K562 (cell line): Measurements from ENCODE around the gene DPEP1. TPM values are rescaled to one million over a fixed set of nuclear protein-coding genes. Genes with fewer than 3 reads are reported as not detected.

Experiments
- ATAC-seq: fragments of 200-7000 bp; cut with Tn5 transposase; 3 replicates; pipeline ENCODE4 v1.9.1; 2020; ENCODE audit warnings: moderate library complexity
- BruUV-seq: library from RNA; stranded (reverse); fragments of 400-500 nt; replicated peaks from 2 replicates; lab custom pipeline; 2021; lab: Mats Ljungman, UMichigan
- CTCF ChIA-PET: fragments of 300-600 bp; formaldehyde crosslinking; extraction: SDS; loops from one replicate; lab custom pipeline; 2021; ENCODE audit warnings: low intra/inter-chr PET ratio; lab: Yijun Ruan, JAX
- POLR2A ChIA-PET: fragments of 300-600, 350-650 bp; sonication (Branson Sonifier 250); formaldehyde crosslinking; extraction: SDS; loops from one replicate; lab custom pipeline; 2021; ENCODE audit warnings: antibody characterized with exemption, inconsistent platforms; lab: Yijun Ruan, JAX
- DNase-seq, 4 experiments: peaks; one replicate each; pipeline versions ENCODE4 v3.0.0 to v3.0.0-alpha.2; 2011 to 2018; ENCODE audit warnings: low spot score in 3 of 4, mixed read lengths in 3 of 4; ENCODE audit errors: extremely low read depth in 1 of 4
- FAIRE-seq: peaks from 2 replicates; lab custom pipeline; 2011; peaks lifted over from hg19 to GRCh38; lab: Jason Lieb, UNC
- H2AFZ ChIP-seq: 2 replicates; pipeline ENCODE4 v1.6.0; 2011; ENCODE audit warnings: low read depth, low read length, control low read depth, inconsistent platforms
- H3K27ac ChIP-seq: fragments of 200-600 bp; 3 replicates; pipeline ENCODE4 v1.8.0; 2011; ENCODE audit warnings: low read depth, mild to moderate bottlenecking, control low read depth, inconsistent platforms, low read length, moderate library complexity, mixed read lengths; ENCODE audit errors: extremely low read depth
- H3K27me3 ChIP-seq, 2 experiments: fragments of 300-600 bp in 1 of 2; 2 replicates in 1 of 2; 3 replicates in 1 of 2; pipeline versions ENCODE4 v1.6.0 to v1.8.0; 2011; ENCODE audit warnings: inconsistent platforms in 2 of 2, low read length in 2 of 2, mild to moderate bottlenecking in 1 of 2, mixed read lengths in 1 of 2, moderate library complexity in 1 of 2; ENCODE audit not compliant: control insufficient read depth in 2 of 2, insufficient read depth in 2 of 2
- H3K36me3 ChIP-seq: fragments of 300-600 bp; 3 replicates; pipeline ENCODE4 v1.8.0; 2011; ENCODE audit warnings: mild to moderate bottlenecking, low read length, inconsistent platforms; ENCODE audit not compliant: control insufficient read depth, insufficient read depth
- H3K4me1 ChIP-seq, 2 experiments: fragments of 200-600 bp in 1 of 2; replicated peaks in 1 of 2; 2 replicates in 1 of 2; 3 replicates in 1 of 2; pipeline versions ENCODE4 v1.5.1 to v1.8.0; 2011; ENCODE audit warnings: inconsistent platforms in 2 of 2, low read length in 2 of 2, mild to moderate bottlenecking in 1 of 2, mixed read lengths in 1 of 2, moderate library complexity in 1 of 2; ENCODE audit not compliant: control insufficient read depth in 2 of 2, insufficient read depth in 2 of 2
- H3K4me2 ChIP-seq: 2 replicates; pipeline ENCODE4 v1.6.1; 2011; ENCODE audit warnings: low read length, control low read depth, inconsistent platforms, mixed read lengths; ENCODE audit not compliant: insufficient read depth
- H3K4me3 ChIP-seq: fragments of 200-600 bp; sonication (generic), shearing (Covaris generic); 2 replicates; pipeline ENCODE4 v1.5.1; 2016; ENCODE audit warnings: control low read depth, inconsistent platforms
- H3K79me2 ChIP-seq: fragments of 200-600 bp; 3 replicates; pipeline ENCODE4 v1.8.0; 2011; ENCODE audit warnings: low read length, inconsistent platforms; ENCODE audit not compliant: control insufficient read depth, insufficient read depth
- H3K9ac ChIP-seq, 2 experiments: 2 replicates each; pipeline versions ENCODE4 v1.6.0 to v1.6.1; 2011; ENCODE audit warnings: low read depth in 2 of 2, low read length in 2 of 2, control low read depth in 1 of 2, inconsistent platforms in 1 of 2, mild to moderate bottlenecking in 1 of 2, mixed read lengths in 1 of 2; ENCODE audit not compliant: insufficient read depth in 1 of 2
- H3K9me1 ChIP-seq: one replicate; pipeline ENCODE4 v1.6.0; 2011; ENCODE audit warnings: inconsistent platforms, mild to moderate bottlenecking, low read length, moderate library complexity; ENCODE audit not compliant: control insufficient read depth, insufficient read depth
- H3K9me3 ChIP-seq: replicated peaks from 2 replicates; pipeline ENCODE4 v1.5.1; 2011; ENCODE audit warnings: low read depth, low read length, inconsistent platforms; ENCODE audit not compliant: control insufficient read depth, insufficient read depth
- H4K20me1 ChIP-seq: replicated peaks from 2 replicates; pipeline ENCODE4 v1.6.1; 2011; ENCODE audit warnings: low read length, inconsistent platforms, mixed read lengths; ENCODE audit not compliant: control insufficient read depth, insufficient read depth
- CHD1 ChIP-seq: fragments of 200-600 bp; sonication (generic); IDR thresholded peaks from one replicate; pipeline ENCODE4 v1.6.1; 2012; ENCODE audit warnings: mild to moderate bottlenecking, moderate library complexity, low read length, inconsistent platforms
- E2F4 ChIP-seq: sonication (generic); formaldehyde crosslinking; IDR thresholded peaks from 2 replicates; pipeline ENCODE4 v1.8.0; 2022; ENCODE audit warnings: mild to moderate bottlenecking, low read depth, missing genetic modification reagents
- ETV1 ChIP-seq: fragments of 450-650 bp; conservative IDR thresholded peaks from 2 replicates; pipeline ENCODE4 v1.6.1; 2016; ENCODE audit warnings: missing genetic modification characterization, control low read depth, low read depth, missing compliant biosample characterization
- GABPB2 ChIP-seq: fragments of 250-450 bp; sonication (Bioruptor Pico); conservative IDR thresholded peaks from 2 replicates; pipeline ENCODE4 v1.5.1; 2021; ENCODE audit warnings: mild to moderate bottlenecking
- L3MBTL2 ChIP-seq: fragments of 450-650 bp; IDR thresholded peaks from 2 replicates; pipeline ENCODE4 v1.6.1; 2016; ENCODE audit warnings: mild to moderate bottlenecking, moderate library complexity
- MTA2 ChIP-seq: fragments of 450-650 bp; IDR thresholded peaks from 2 replicates; pipeline ENCODE4 v1.6.1; 2016; ENCODE audit warnings: low read depth
- NR2C1 ChIP-seq, 2 experiments: fragments of 450-650 bp; IDR thresholded peaks; 2 replicates each; pipeline ENCODE4 v1.6.1; 2017; ENCODE audit warnings: mild to moderate bottlenecking in 2 of 2, antibody characterized with exemption in 1 of 2, inconsistent platforms in 1 of 2, missing compliant biosample characterization in 1 of 2, missing genetic modification characterization in 1 of 2
- PHF21A ChIP-seq: fragments of 450-650 bp; IDR thresholded peaks from 2 replicates; pipeline ENCODE4 v1.6.1; 2017; ENCODE audit warnings: low read depth, borderline replicate concordance
- POLR2G ChIP-seq: fragments of 200-400 bp; formaldehyde crosslinking; IDR thresholded peaks from 2 replicates; pipeline ENCODE4 v1.6.1; 2017; ENCODE audit warnings: low read depth, mild to moderate bottlenecking, antibody characterized with exemption, low read length, moderate library complexity
- RFX1 ChIP-seq: fragments of 450-650 bp; IDR thresholded peaks from 2 replicates; pipeline ENCODE4 v1.6.1; 2016; ENCODE audit warnings: mild to moderate bottlenecking, moderate library complexity
- SRF ChIP-seq, 2 experiments: fragments of 250-450, 450-650 bp in 1 of 2; sonication (Bioruptor Pico) in 1 of 2; sonication (generic) in 1 of 2; formaldehyde crosslinking; IDR thresholded peaks; 2 replicates each; pipeline versions ENCODE4 v1.5.0 to v1.5.1; 2020 to 2022; ENCODE audit warnings: mild to moderate bottlenecking in 1 of 2, missing genetic modification reagents in 1 of 2
- TAF9B ChIP-seq: fragments of 450-650 bp; IDR thresholded peaks from 2 replicates; pipeline ENCODE4 v1.6.1; 2018; ENCODE audit warnings: mild to moderate bottlenecking; ENCODE audit not compliant: partially characterized antibody
- THAP7 ChIP-seq: fragments of 250-450 bp; sonication (Bioruptor Pico); IDR thresholded peaks from 2 replicates; pipeline ENCODE4 v1.5.0; 2021
- THRA ChIP-seq: fragments of 450-650 bp; IDR thresholded peaks from 2 replicates; pipeline ENCODE4 v1.6.1; 2017; ENCODE audit warnings: mild to moderate bottlenecking, moderate library complexity
- TSC22D4 ChIP-seq: fragments of 450-650 bp; IDR thresholded peaks from 2 replicates; pipeline ENCODE4 v1.6.1; 2016; ENCODE audit warnings: missing genetic modification characterization, missing biosample characterization, control low read depth
- ZNF655 ChIP-seq: fragments of 250-450 bp; sonication (Bioruptor Pico); IDR thresholded peaks from 2 replicates; pipeline ENCODE4 v1.5.0; 2021
- WGBS: fragments of 100-300 bp; shearing (Covaris generic); methylation state at CpG from one replicate; pipeline ENCODE4 v1.1.6; 2016; ENCODE audit warnings: low coverage, mixed read lengths; ENCODE audit not compliant: insufficient coverage; ENCODE audit errors: missing lambda C conversion rate; 5-methylcytosine and 5-hydroxymethylcytosine counted together
- in situ Hi-C: fragments of 300-500 bp; cut with MboI; formaldehyde crosslinking; loops from 4 replicates; pipeline ENCODE4 v1.15.0; 2018; ENCODE audit warnings: inconsistent platforms, mixed read lengths
- intact Hi-C: fragments of 100-400 bp; cut with micrococcal nuclease; formaldehyde crosslinking; loops from 2 replicates; pipeline ENCODE4 v1.14.2; 2022
- polyA plus RNA-seq, 8 experiments: library from polyadenylated mRNA; depleted of rRNA in 4 of 8; stranded (reverse) in 5 of 8; unstranded in 3 of 8; fragments of >200 nt; fragmentation: Nextera tagmentation in 2 of 8; fragmentation: Illumina TruSeq in 1 of 8; extraction: Ambion mirVana in 2 of 8; extraction: Trizol in 1 of 8; gene quantifications; 2 replicates each; pipeline versions ENCODE4 v1.2.1 to v1.2.3, GENCODE V29; 2011 to 2014; ENCODE audit warnings: inconsistent platforms in 1 of 8, missing spikeins in 1 of 8
- total RNA-seq, 7 experiments: library from RNA; depleted of rRNA in 6 of 7; stranded (reverse); fragments of >200 nt in 6 of 7; fragmentation: Illumina TruSeq in 2 of 7; extraction: Trizol in 2 of 7; gene quantifications; 2 replicates each; pipeline versions ENCODE4 v1.2.1 to v1.2.3, GENCODE V29; 2011 to 2021; ENCODE audit warnings: low replicate concordance in 1 of 7

DPEP1 gene
- total and polyA plus RNA-seq, 9 of the 15 experiments (the other 6 are each of a cell fraction or from before 2014, with no cell fraction given): 0.14 to 0.31 (median 0.20) TPM; not detected in 6

GRCh38 chr16:89575247-89576152, 37.9 kb upstream of the DPEP1 start, which contains the start of gene CPNE7:
CPNE7 (plus strand) TSS chr16:89575758; CDS start chr16:89575898, 140 bp downstream.
- in situ Hi-C loops (no loop called here), intact Hi-C loops (loop anchor here (2.0 to 10.0 kb wide), 2 partner anchors 69 to 91 kb away; no protein-coding TSS in a partner anchor)
- Histone ChIP-seq H4K20me1 (no peaks in the 10 kb centered on the region), H3K9me3 (peaks cover 7% of the 10 kb centered on the region), H3K4me2 (peak within 1 kb of the TSS; percentile 78), H3K79me2 (peaks cover 29% of the 10 kb centered on the region), H2AFZ (peak within 1 kb of the TSS; percentile 86), H3K27me3 (no peaks in the 10 kb centered on the region), H3K9ac (peak within 1 kb of the TSS; percentile 71 to 98), H3K4me3 (peak within 1 kb of the TSS; percentile 57), H3K27ac (peak within 1 kb of the TSS; percentile 78), H3K4me1 (peaks cover 5 to 57% of the 10 kb centered on the region in 2 experiments), H3K36me3 (peaks cover 32% of the 10 kb centered on the region), H3K9me1 (peaks cover 4% of the 10 kb centered on the region)
- DNase-seq (peak; percentile 58 to 83 (median 80)), ATAC-seq (peak; percentile 61), FAIRE-seq (no peak)
- ChIA-PET POLR2A (interaction anchor here (0.5 to 1.7 kb wide), 3 partner anchors 9 to 766 kb away, joined by 3 to 15 read pairs (median 3); no protein-coding TSS in a partner anchor), CTCF (interaction anchor here (1.4 to 1.6 kb wide), 2 partner anchors 66 to 92 kb away, joined by 4 to 8 read pairs; no protein-coding TSS in a partner anchor)
- WGBS: under 1% methylated on average over 64 of the region's 103 CpGs
- no TSS peak for BruUV-seq
- no peak for TF ChIP-seq E2F4 (CRISPR knock-in tag)
- no peak for TF ChIP-seq GABPB2
- no peak for TF ChIP-seq NR2C1 (IDR thresholded peaks at IDR 0.05)
- TF ChIP-seq NR2C1 (tag; IDR thresholded peaks at IDR 0.05): no peak
- TF ChIP-seq TAF9B: no peak
- no peak for TF ChIP-seq TSC22D4 (tag)
- no peak for TF ChIP-seq SRF (CRISPR knock-in tag; IDR thresholded peaks at IDR 0.05)
- TF ChIP-seq ZNF655: no peak
- TF ChIP-seq RFX1: no peak
- no peak for TF ChIP-seq THRA
- no peak for TF ChIP-seq MTA2
- no peak for TF ChIP-seq PHF21A
- TF ChIP-seq CHD1: no peak
- no peak for TF ChIP-seq ETV1 (tag)
- TF ChIP-seq POLR2G: peak; percentile 74
- TF ChIP-seq THAP7 (CRISPR knock-in tag): no peak
- peak; percentile 76 for TF ChIP-seq L3MBTL2
